GM20431 (cell line): ENCODE results near the gene F2.
"Not testable (repeated sequence)": the region's sequence is repeated elsewhere in the genome, so short reads cannot be mapped to it uniquely, and the experiment has no call there.

ENCODE experiments used
- in situ Hi-C: fragments of 300-500 bp; cut with MseI, MboI; formaldehyde crosslinking; loops from one replicate; pipeline ENCODE4 v1.15.0; 2020; ENCODE audit warnings: low sequenced_read_pairs; ENCODE audit not compliant: unreplicated experiment

F2 gene

GRCh38 chr11:46682773-46683752 lies 36.0 kb upstream of the F2 start:
- in situ Hi-C loops, result no loop called here

- in situ Hi-C loops, result no loop called here
Observed at GRCh38 chr11:46684367-46684766, 34.6 kb upstream of the F2 start.

- in situ Hi-C loops, result no loop called here
Observed at GRCh38 chr11:46686886-46687795, 31.9 kb upstream of the F2 start.

- in situ Hi-C loops, result no loop called here
Observed at GRCh38 chr11:46690702-46691101, 28.3 kb upstream of the F2 start.

- in situ Hi-C loops, result no loop called here
Observed at GRCh38 chr11:46692450-46692849, 26.6 kb upstream of the F2 start.

- in situ Hi-C loops, result no loop called here
Observed at GRCh38 chr11:46693597-46694012, 25.4 kb upstream of the F2 start.

- in situ Hi-C loops, result no loop called here
Observed at GRCh38 chr11:46694072-46694471, 24.9 kb upstream of the F2 start.

- in situ Hi-C loops, result no loop called here
Observed at GRCh38 chr11:46694607-46695006, 24.4 kb upstream of the F2 start.

GRCh38 chr11:46695345-46696211 lies 23.4 kb upstream of the F2 start:
- in situ Hi-C loops, result no loop called here

- in situ Hi-C loops, result no loop called here
Observed at GRCh38 chr11:46696212-46696558, 22.8 kb upstream of the F2 start.

GRCh38 chr11:46697303-46697702 lies 21.7 kb upstream of the F2 start:
- in situ Hi-C loops, result no loop called here

- in situ Hi-C loops, result no loop called here
Observed at GRCh38 chr11:46697723-46698122, 21.3 kb upstream of the F2 start.

GRCh38 chr11:46698597-46698996 lies 20.4 kb upstream of the F2 start:
- in situ Hi-C loops, result no loop called here

GRCh38 chr11:46700241-46701077 lies 18.6 kb upstream of the F2 start, which contains the start of the genes ARHGAP1 and ZNF408:
Gene ARHGAP1 (minus strand): TSS chr11:46700619. CDS start chr11:46696107, 4,512 bp downstream.
Gene ZNF408 (plus strand): TSS chr11:46701031. CDS start chr11:46701048, 17 bp downstream.
- in situ Hi-C loops, result no loop called here

- in situ Hi-C loops, result no loop called here
Observed at GRCh38 chr11:46701078-46701654, 17.8 kb upstream of the F2 start.

- in situ Hi-C loops, result no loop called here
Observed at GRCh38 chr11:46705070-46705688, 13.8 kb upstream of the F2 start.

GRCh38 chr11:46706886-46707285 lies 12.1 kb upstream of the F2 start:
- in situ Hi-C loops, result no loop called here

- in situ Hi-C loops, result not testable (repeated sequence)
Observed at GRCh38 chr11:46709351-46709750, 9.7 kb upstream of the F2 start.
